Measurements from ENCODE around the gene WNT8A. TPM values are rescaled to one million over a fixed set of nuclear protein-coding genes. Genes with fewer than 3 reads are reported as not detected.

Gene WNT8A
- total and polyA plus RNA-seq, 2 experiments from 2014 or later = not detected

- no peak overlapping the region for H3K27ac ChIP-seq
- DNase-seq (ENCODE audit: low read depth in 1 of 2, low spot score in 1 of 2) = no peak
- H3K27me3 ChIP-seq = no peaks in the 10 kb centered on the region
- H3K4me3 ChIP-seq = no peak overlapping the region
- no peak for TF ChIP-seq CTCF (IDR thresholded peaks at IDR 0.05; ENCODE audit: low read depth, low read length)
- H3K36me3 ChIP-seq = no peaks in the 10 kb centered on the region
- no peaks in the 10 kb centered on the region for H3K9me3 ChIP-seq (ENCODE audit: low read depth)
- no peaks in the 10 kb centered on the region for H3K4me1 ChIP-seq (ENCODE audit: low read depth)
Measured at GRCh38 chr5:138103319-138103637, 19.4 kb downstream of the WNT8A start.

- TF ChIP-seq CTCF (IDR thresholded peaks at IDR 0.05; ENCODE audit: low read depth, low read length) = no peak
- Histone ChIP-seq H3K27ac (no peak overlapping the region), H3K4me1 (ENCODE audit: low read depth) (no peaks in the 10 kb centered on the region), H3K36me3 (no peaks in the 10 kb centered on the region), H3K9me3 (ENCODE audit: low read depth) (no peaks in the 10 kb centered on the region), H3K27me3 (no peaks in the 10 kb centered on the region), H3K4me3 (no peak overlapping the region)
- no peak for DNase-seq (ENCODE audit: low read depth in 1 of 2, low spot score in 1 of 2)
Measured at GRCh38 chr5:138105709-138106108, 21.9 kb downstream of the WNT8A start.

GRCh38 chr5:138107213-138107612, 23.4 kb downstream of the WNT8A start:
- Histone ChIP-seq H3K4me3 (no peak overlapping the region), H3K27me3 (no peaks in the 10 kb centered on the region), H3K9me3 (ENCODE audit: low read depth) (no peaks in the 10 kb centered on the region), H3K4me1 (ENCODE audit: low read depth) (no peaks in the 10 kb centered on the region), H3K27ac (peak overlapping the region; percentile 15), H3K36me3 (no peaks in the 10 kb centered on the region)
- no peak for DNase-seq (ENCODE audit: low read depth in 1 of 2, low spot score in 1 of 2)
- TF ChIP-seq CTCF (IDR thresholded peaks at IDR 0.05; ENCODE audit: low read depth, low read length) = no peak

GRCh38 chr5:138109463-138110265, 25.8 kb downstream of the WNT8A start:
- Histone ChIP-seq H3K27me3 (no peaks in the 10 kb centered on the region), H3K4me1 (ENCODE audit: low read depth) (no peaks in the 10 kb centered on the region), H3K36me3 (no peaks in the 10 kb centered on the region), H3K27ac (no peak overlapping the region), H3K4me3 (no peak overlapping the region), H3K9me3 (ENCODE audit: low read depth) (no peaks in the 10 kb centered on the region)
- TF ChIP-seq CTCF (IDR thresholded peaks at IDR 0.05; ENCODE audit: low read depth, low read length) = no peak
- no peak for DNase-seq (ENCODE audit: low read depth in 1 of 2, low spot score in 1 of 2)

- Histone ChIP-seq H3K9me3 (ENCODE audit: low read depth) (no peaks in the 10 kb centered on the region), H3K27ac (no peak overlapping the region)
- DNase-seq (ENCODE audit: low read depth in 1 of 2, low spot score in 1 of 2) = no peak
Measured at GRCh38 chr5:138110266-138110963, 26.6 kb downstream of the WNT8A start.

More at GRCh38 chr5:138110266-138110963, 26.6 kb downstream of the WNT8A start:
- TF ChIP-seq CTCF (IDR thresholded peaks at IDR 0.05; ENCODE audit: low read depth, low read length) = no peak
- Histone ChIP-seq H3K27me3 (no peaks in the 10 kb centered on the region), H3K4me3 (no peak overlapping the region), H3K4me1 (ENCODE audit: low read depth) (no peaks in the 10 kb centered on the region), H3K36me3 (no peaks in the 10 kb centered on the region)
